H1 (cell line): Measurements from ENCODE around the gene TSC1. TPM values are rescaled to one million over a fixed set of nuclear protein-coding genes. Genes with fewer than 3 reads are reported as not detected.
A peak's percentile ranks its signal among the peaks of the same experiment; 100 is the strongest.

Experiments used
- CTCF ChIA-PET: fragments of 300-600 bp; sonication (Branson Sonifier 250); formaldehyde crosslinking; loops from one replicate; lab custom pipeline; 2021; ENCODE audit not compliant: partially characterized antibody; lab: Charles Lee
- POLR2A ChIA-PET: fragments of 300-600 bp; sonication (Branson Sonifier 250); formaldehyde crosslinking; loops from one replicate; lab custom pipeline; 2021; ENCODE audit warnings: inconsistent platforms; ENCODE audit not compliant: partially characterized antibody; lab: Charles Lee
- DNase-seq, 2 experiments: peaks; one replicate each; pipeline versions ENCODE4 v3.0.0 to v3.0.0-alpha.2; 2010 to 2022; ENCODE audit warnings: low spot score in 2 of 2, low read depth in 1 of 2, mixed read lengths in 1 of 2
- FAIRE-seq: peaks from 2 replicates; lab custom pipeline; 2011; peaks lifted over from hg19 to GRCh38; lab: Jason Lieb, UNC
- H2AFZ ChIP-seq: 2 replicates; pipeline ENCODE4 v1.8.1; 2012; ENCODE audit warnings: low read length, inconsistent platforms
- H2AK5ac ChIP-seq: 2 replicates; pipeline ENCODE4 v1.6.1; 2013; ENCODE audit warnings: low read depth, low read length
- H2BK120ac ChIP-seq: replicated peaks from 2 replicates; pipeline ENCODE3; 2013; ENCODE audit warnings: low read depth, low read length, inconsistent platforms
- H2BK12ac ChIP-seq: 2 replicates; pipeline ENCODE4 v1.6.1; 2013; ENCODE audit warnings: low read depth, low read length
- H2BK15ac ChIP-seq: 2 replicates; pipeline ENCODE4 v1.6.1; 2013; ENCODE audit warnings: low read length
- H2BK20ac ChIP-seq: 2 replicates; pipeline ENCODE4 v1.6.1; 2013; ENCODE audit warnings: low read length
- H2BK5ac ChIP-seq: 2 replicates; pipeline ENCODE4 v1.6.1; 2013; ENCODE audit warnings: low read depth, low read length
- H3K14ac ChIP-seq: 2 replicates; pipeline ENCODE4 v1.6.1; 2013; ENCODE audit warnings: inconsistent platforms; ENCODE audit not compliant: insufficient read length
- H3K18ac ChIP-seq: 2 replicates; pipeline ENCODE4 v1.6.1; 2013; ENCODE audit warnings: low read length; ENCODE audit errors: extremely low read depth
- H3K23ac ChIP-seq: 2 replicates; pipeline ENCODE4 v1.6.1; 2013; ENCODE audit warnings: inconsistent platforms; ENCODE audit not compliant: insufficient read length
- H3K23me2 ChIP-seq: 2 replicates; pipeline ENCODE4 v1.6.1; 2013; ENCODE audit warnings: low read depth, low read length
- H3K27ac ChIP-seq: 2 replicates; pipeline ENCODE4 v1.6.1; 2011; ENCODE audit warnings: low read depth, low read length, inconsistent platforms
- H3K27me3 ChIP-seq, 4 experiments: replicated peaks in 1 of 4; 1 replicate in 1 of 4; 2 replicates in 3 of 4; pipeline versions ENCODE4 v1.6.1 to v1.8.1; 2011 to 2013; ENCODE audit warnings: low read length in 3 of 4, mild to moderate bottlenecking in 3 of 4, inconsistent platforms in 2 of 4, mixed read lengths in 2 of 4, moderate library complexity in 1 of 4; ENCODE audit not compliant: control insufficient read depth in 3 of 4, insufficient read depth in 3 of 4; ENCODE audit errors: extremely low read depth in 1 of 4
- H3K36me3 ChIP-seq, 4 experiments: 2 replicates each; pipeline versions ENCODE4 v1.6.1 to v1.8.1; 2011 to 2013; ENCODE audit warnings: mild to moderate bottlenecking in 4 of 4, low read length in 3 of 4, moderate library complexity in 2 of 4, control low read depth in 1 of 4, inconsistent platforms in 1 of 4; ENCODE audit not compliant: insufficient read depth in 4 of 4, control insufficient read depth in 2 of 4
- H3K4ac ChIP-seq: replicated peaks from 2 replicates; pipeline ENCODE3; 2013; ENCODE audit warnings: low read length, low read depth, mixed read lengths, inconsistent platforms; ENCODE audit not compliant: insufficient read length
- H3K4me1 ChIP-seq, 4 experiments: replicated peaks in 1 of 4; 1 replicate in 1 of 4; 2 replicates in 3 of 4; pipeline versions ENCODE4 v1.6.1 to v1.8.1; 2011 to 2013; ENCODE audit warnings: low read length in 3 of 4, inconsistent platforms in 2 of 4, mixed read lengths in 1 of 4; ENCODE audit not compliant: insufficient read depth in 4 of 4, control insufficient read depth in 3 of 4
- H3K4me2 ChIP-seq, 2 experiments: 2 replicates each; pipeline versions ENCODE4 v1.6.1 to v1.8.1; 2011 to 2013; ENCODE audit warnings: low read depth in 2 of 2, low read length in 2 of 2, control low read depth in 1 of 2, inconsistent platforms in 1 of 2, mild to moderate bottlenecking in 1 of 2; ENCODE audit not compliant: insufficient read depth in 1 of 2
- H3K4me3 ChIP-seq, 4 experiments: fragments of 200-600, 300-600 bp in 1 of 4; sonication (generic), shearing (Covaris generic), sonication (Bioruptor Twin) in 1 of 4; 2 replicates each; pipeline versions ENCODE4 v1.5.1 to v1.8.1; 2011 to 2016; ENCODE audit warnings: low read length in 4 of 4, low read depth in 3 of 4, control low read depth in 2 of 4, inconsistent platforms in 2 of 4, mild to moderate bottlenecking in 2 of 4, mixed read lengths in 1 of 4, moderate library complexity in 1 of 4; ENCODE audit not compliant: insufficient read depth in 2 of 4; ENCODE audit errors: extremely low read depth in 1 of 4
- H3K56ac ChIP-seq: replicated peaks from 2 replicates; pipeline ENCODE3; 2013; ENCODE audit warnings: low read depth, mild to moderate bottlenecking, mixed read lengths, low read length, inconsistent platforms; ENCODE audit not compliant: insufficient read length
- H3K79me1 ChIP-seq: 2 replicates; pipeline ENCODE4 v1.6.1; 2013; ENCODE audit warnings: low read depth, low read length, control low read depth
- H3K79me2 ChIP-seq, 2 experiments: 2 replicates each; pipeline versions ENCODE4 v1.6.1 to v1.8.1; 2012 to 2013; ENCODE audit warnings: low read length in 2 of 2, mild to moderate bottlenecking in 2 of 2, inconsistent platforms in 1 of 2; ENCODE audit not compliant: insufficient read depth in 2 of 2, control insufficient read depth in 1 of 2
- H3K9ac ChIP-seq, 4 experiments: replicated peaks in 1 of 4; 1 replicate in 1 of 4; 2 replicates in 3 of 4; pipeline versions ENCODE4 v1.6.1 to v1.8.1; 2011 to 2013; ENCODE audit warnings: low read depth in 3 of 4, low read length in 3 of 4, control low read depth in 2 of 4, mild to moderate bottlenecking in 2 of 4, moderate library complexity in 2 of 4, inconsistent platforms in 1 of 4; ENCODE audit errors: extremely low read depth in 1 of 4
- H3K9me3 ChIP-seq, 2 experiments: 2 replicates each; pipeline versions ENCODE4 v1.6.1 to v1.8.1; 2012 to 2013; ENCODE audit warnings: mild to moderate bottlenecking in 2 of 2, moderate library complexity in 2 of 2, control low read depth in 1 of 2, inconsistent platforms in 1 of 2, low read depth in 1 of 2, low read length in 1 of 2, mixed read lengths in 1 of 2; ENCODE audit not compliant: insufficient read depth in 2 of 2
- H4K20me1 ChIP-seq, 2 experiments: replicated peaks in 1 of 2; 2 replicates each; pipeline versions ENCODE3 to v1.8.1; 2011 to 2013; ENCODE audit warnings: inconsistent platforms in 2 of 2, low read length in 2 of 2, mild to moderate bottlenecking in 1 of 2; ENCODE audit not compliant: insufficient read depth in 2 of 2, control insufficient read depth in 1 of 2
- H4K5ac ChIP-seq: 2 replicates; pipeline ENCODE4 v1.6.1; 2013; ENCODE audit warnings: low read length, low read depth, mixed read lengths, inconsistent platforms; ENCODE audit not compliant: insufficient read length
- H4K8ac ChIP-seq: 2 replicates; pipeline ENCODE4 v1.8.0; 2013; ENCODE audit warnings: mild to moderate bottlenecking, moderate library complexity, low read length, inconsistent platforms; ENCODE audit not compliant: insufficient read depth; ENCODE audit errors: extremely low read depth
- H4K91ac ChIP-seq: replicated peaks from 2 replicates; pipeline ENCODE3; 2013; ENCODE audit warnings: low read length, mixed read lengths, inconsistent platforms; ENCODE audit not compliant: insufficient read length
- CTBP2 ChIP-seq: IDR thresholded peaks from 2 replicates; pipeline ENCODE4 v1.7.0; 2011; ENCODE audit warnings: borderline replicate concordance, mild to moderate bottlenecking, moderate library complexity, mixed read lengths, low read length; ENCODE audit not compliant: insufficient read depth, insufficient read length
- CTCF ChIP-seq, 3 experiments: IDR thresholded peaks; 1 replicate in 2 of 3; 2 replicates in 1 of 3; pipeline versions ENCODE4 v1.5.1 to v1.6.1; 2011; ENCODE audit warnings: low read length in 3 of 3, mild to moderate bottlenecking in 3 of 3, inconsistent platforms in 2 of 3, low read depth in 1 of 3, moderate library complexity in 1 of 3; ENCODE audit not compliant: insufficient read depth in 1 of 3; ENCODE audit errors: control extremely low read depth in 1 of 3
- JUN ChIP-seq: IDR thresholded peaks from 2 replicates; pipeline ENCODE4 v1.6.1; 2011; ENCODE audit warnings: low read depth, mild to moderate bottlenecking, improper control_type of control experiment, low read length
- MAFK ChIP-seq: IDR thresholded peaks from 2 replicates; pipeline ENCODE4 v1.6.1; 2012; ENCODE audit warnings: low read depth, mild to moderate bottlenecking, improper control_type of control experiment, low read length
- POLR2A ChIP-seq, 2 experiments: IDR thresholded peaks; 1 replicate in 1 of 2; 2 replicates in 1 of 2; pipeline ENCODE4 v1.6.1; 2011; ENCODE audit warnings: low read depth in 2 of 2, low read length in 2 of 2, mild to moderate bottlenecking in 2 of 2; ENCODE audit errors: control extremely low read depth in 1 of 2
- SIN3A ChIP-seq, 2 experiments: IDR thresholded peaks in 1 of 2; conservative IDR thresholded peaks in 1 of 2; 2 replicates each; pipeline ENCODE4 v1.6.1; 2011 to 2012; ENCODE audit warnings: low read length in 2 of 2, improper control_type of control experiment in 1 of 2, low read depth in 1 of 2, mild to moderate bottlenecking in 1 of 2
- SP1 ChIP-seq: IDR thresholded peaks from 2 replicates; pipeline ENCODE4 v1.6.1; 2011; ENCODE audit warnings: low read depth, low read length
- SP4 ChIP-seq: IDR thresholded peaks from 2 replicates; pipeline ENCODE4 v1.6.1; 2012; ENCODE audit warnings: low read length, inconsistent platforms
- whole genome bisulfite sequencing, 2 experiments: shearing (Covaris generic) in 1 of 2; methylation state at CpG; one replicate each; pipeline versions ENCODE4 v1.1.6 to v1.1.7; 2013 to 2015; ENCODE audit warnings: low lambda C conversion rate in 2 of 2, mixed read lengths in 2 of 2, inconsistent platforms in 1 of 2, low coverage in 1 of 2, missing lambda C conversion rate in 1 of 2; ENCODE audit not compliant: insufficient replicate concordance in 2 of 2, insufficient coverage in 1 of 2, insufficient read length in 1 of 2; ENCODE audit errors: extremely low coverage in 1 of 2, missing lambda C conversion rate in 1 of 2; 5-methylcytosine and 5-hydroxymethylcytosine counted together
- polyA plus RNA-seq, 7 experiments: library from polyadenylated mRNA; depleted of rRNA in 3 of 7; stranded (reverse) in 5 of 7; unstranded in 2 of 7; fragments of >200 nt in 5 of 7; fragments of 200-250 nt in 2 of 7; gene quantifications; 1 replicate in 5 of 7; 2 replicates in 1 of 7; 4 replicates in 1 of 7; pipeline versions ENCODE4 v1.2.1 to v1.2.3, GENCODE V29; 2011 to 2013; ENCODE audit warnings: missing spikeins in 2 of 7, mixed read lengths in 2 of 7
- total RNA-seq: library from RNA; stranded (reverse); fragmentation: NEBNext Ultra II Directional; extraction: Animal tissue kit (Norgen Biotek cat#: 25700); gene quantifications from 2 replicates; pipeline ENCODE4 v1.2.1, GENCODE V29; 2021

The TSC1 gene
- total and polyA plus RNA-seq, 2 of the 8 experiments (the other 6 are each of a cell fraction or from before 2014, with no cell fraction given): 37.2 to 46.0 TPM

GRCh38 chr9:132973166-132973565 lies 28.8 kb upstream of the TSC1 start:
- Histone ChIP-seq H3K14ac (no peak overlapping the region), H2AFZ (no peak overlapping the region), H2BK15ac (no peak overlapping the region), H2AK5ac (no peak overlapping the region), H3K56ac (no peak overlapping the region), H2BK120ac (no peak overlapping the region), H4K5ac (no peak overlapping the region)
- no peak for DNase-seq
- no peak for TF ChIP-seq MAFK
- no peak for TF ChIP-seq JUN
- no peak for TF ChIP-seq CTBP2
- no peak for TF ChIP-seq CTCF (IDR thresholded peaks at IDR 0.05; ENCODE audit: control extremely low read depth in 1 of 3, insufficient read depth in 1 of 3, low read depth in 1 of 3, low read length in 3 of 3)
- TF ChIP-seq SP4: no peak
- no peak for TF ChIP-seq POLR2A (IDR thresholded peaks at IDR 0.05; ENCODE audit: control extremely low read depth in 1 of 2, low read depth in 2 of 2, low read length in 2 of 2)
- TF ChIP-seq SP1: no peak
- no peak for TF ChIP-seq SIN3A (conservative IDR thresholded peaks at IDR 0.05 in 1 of 2, IDR thresholded peaks at IDR 0.05 in 1 of 2; ENCODE audit: low read depth in 1 of 2, low read length in 2 of 2)
- TF ChIP-seq, all 59 proteins: peak for 0
- Histone ChIP-seq H3K4ac (no peak overlapping the region), H3K4me3 (no peak overlapping the region), H3K23ac (no peak overlapping the region), H3K4me1 (peaks cover 0 to 6% (median under 1%) of the 10 kb centered on the region in 4 experiments; a peak in 3 of 7 replicates), H3K23me2 (no peaks in the 10 kb centered on the region; the same call in 1 of the 2 replicates), H4K91ac (no peak overlapping the region), H3K4me2 (no peak overlapping the region), H3K18ac (no peak overlapping the region), H4K8ac (peak overlapping the region; percentile 83), H2BK12ac (no peak overlapping the region), H3K9me3 (no peaks in the 10 kb centered on the region), H4K20me1 (no peaks in the 10 kb centered on the region), H3K27me3 (peaks cover 0 to 17% (median 4%) of the 10 kb centered on the region in 4 experiments; a peak in 4 of 7 replicates), H2BK5ac (no peak overlapping the region), H2BK20ac (no peak overlapping the region), H3K36me3 (no peaks in the 10 kb centered on the region), H3K27ac (no peak overlapping the region), H3K9ac (no peak overlapping the region), H3K79me1 (no peaks in the 10 kb centered on the region), H3K79me2 (no peaks in the 10 kb centered on the region)
- FAIRE-seq: no peak
- WGBS, 2 experiments: 85% methylated on average over 18 of the region's 18 CpGs; no CpG with 5 or more reads in 1 of the 2 experiments
- ChIA-PET CTCF (interaction anchor here (0.7 to 5.1 kb wide), 19 partner anchors 9 to 279 kb away, joined by 3 to 40 read pairs (median 3); no protein-coding TSS in a partner anchor), POLR2A (no interaction called here)
